ENCODE results near the gene BCL2L12.
"Not testable (repeated sequence)": the region's sequence is repeated elsewhere in the genome, so short reads cannot be mapped to it uniquely, and the experiment has no call there.

Gene BCL2L12, protein sequence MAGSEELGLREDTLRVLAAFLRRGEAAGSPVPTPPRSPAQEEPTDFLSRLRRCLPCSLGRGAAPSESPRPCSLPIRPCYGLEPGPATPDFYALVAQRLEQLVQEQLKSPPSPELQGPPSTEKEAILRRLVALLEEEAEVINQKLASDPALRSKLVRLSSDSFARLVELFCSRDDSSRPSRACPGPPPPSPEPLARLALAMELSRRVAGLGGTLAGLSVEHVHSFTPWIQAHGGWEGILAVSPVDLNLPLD

DNA sequence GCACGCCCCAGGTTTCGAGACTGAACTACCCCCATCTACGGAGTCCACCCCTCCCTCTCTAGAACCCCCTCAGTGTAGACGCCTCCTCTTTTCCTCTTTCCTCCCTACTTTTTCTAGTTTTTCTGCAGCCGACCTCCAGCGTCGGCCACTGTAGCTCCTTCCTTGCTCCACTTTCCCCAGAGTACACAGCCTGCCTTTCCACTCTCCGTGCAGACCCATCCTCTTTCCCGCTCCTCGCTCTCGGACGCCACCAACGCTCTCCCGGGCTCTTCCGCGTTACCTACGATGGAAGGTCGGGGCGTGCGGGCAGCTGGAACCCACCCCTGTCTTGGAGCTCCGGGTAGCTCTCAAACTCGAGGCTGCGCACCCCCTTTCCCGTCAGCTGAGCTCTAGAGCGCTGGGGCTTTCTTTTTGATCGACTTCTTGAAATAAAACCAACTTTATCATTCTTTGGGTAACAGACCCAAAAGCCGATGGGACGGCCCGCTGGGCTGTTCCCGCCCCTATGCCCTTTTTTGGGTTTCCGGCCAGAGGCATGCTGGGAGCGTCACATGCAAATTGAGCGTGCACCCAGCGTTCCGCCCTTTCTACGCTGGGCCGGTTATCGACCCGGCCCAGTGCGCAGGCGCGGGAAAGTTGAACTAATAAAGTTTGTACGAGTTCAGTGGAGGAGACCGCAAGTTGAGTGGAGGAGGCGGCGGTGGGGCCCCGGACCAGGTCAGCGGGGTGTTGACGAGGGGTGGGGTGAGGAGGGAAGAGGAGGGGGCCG lies at the start of gene BCL2L12, which contains the start of gene IRF3:
Gene BCL2L12, plus strand, starts transcription at position 583 of the 769 bp plus-strand sequence. CDS start 760 bp downstream, outside the sequence.
Gene IRF3, minus strand, starts transcription at position 507 of the 769 bp plus-strand sequence. CDS start 1,019 bp downstream, outside the sequence.
- DNase-seq (ENCODE audit: low read depth, low spot score): peak; percentile 92

DNA sequence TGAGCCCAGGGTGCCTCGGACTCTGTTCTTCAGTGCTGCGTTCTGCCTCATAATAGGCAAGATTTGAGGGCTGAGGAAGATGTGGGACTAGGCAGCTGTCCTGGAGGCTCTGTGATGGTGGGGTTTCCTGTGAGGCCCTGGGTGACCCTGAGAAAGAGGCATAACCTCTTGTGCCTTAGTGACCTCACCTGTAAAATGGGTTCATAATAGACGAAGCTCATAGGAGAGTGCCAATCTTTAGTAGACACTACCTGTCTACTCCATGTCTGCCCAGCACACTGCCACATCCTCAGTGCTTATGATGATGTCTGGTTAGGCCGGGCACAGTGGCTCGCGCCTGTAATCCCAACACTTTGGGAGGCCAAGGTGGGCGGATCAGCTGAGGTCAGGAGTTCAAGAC lies 49.2 kb upstream of the BCL2L12 start:
- no peak for DNase-seq (ENCODE audit: low read depth, low spot score)

DNA sequence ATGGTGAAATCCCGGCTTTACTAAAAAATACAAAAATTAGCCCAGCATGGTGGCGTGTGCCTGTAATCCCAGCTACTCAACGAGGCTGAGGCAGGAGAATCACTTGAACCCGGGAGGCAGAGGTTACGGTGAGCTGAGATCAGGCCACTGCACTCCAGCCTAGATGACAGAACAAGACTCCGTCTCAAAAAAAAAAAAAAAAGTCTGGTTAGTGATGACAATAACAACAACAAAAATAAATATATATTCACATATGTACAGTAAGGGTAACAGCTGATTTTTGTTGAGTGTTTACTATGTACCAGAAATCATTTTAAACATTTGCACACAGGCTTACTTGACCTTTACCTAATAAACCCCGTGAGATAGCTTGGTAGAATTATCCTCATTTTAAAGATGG lies 48.8 kb upstream of the BCL2L12 start:
- no peak for DNase-seq (ENCODE audit: low read depth, low spot score)

GRCh38 chr19:49617860-49618259 lies 47.9 kb upstream of the BCL2L12 start:
- DNase-seq (ENCODE audit: low read depth, low spot score): not testable (repeated sequence)

DNA sequence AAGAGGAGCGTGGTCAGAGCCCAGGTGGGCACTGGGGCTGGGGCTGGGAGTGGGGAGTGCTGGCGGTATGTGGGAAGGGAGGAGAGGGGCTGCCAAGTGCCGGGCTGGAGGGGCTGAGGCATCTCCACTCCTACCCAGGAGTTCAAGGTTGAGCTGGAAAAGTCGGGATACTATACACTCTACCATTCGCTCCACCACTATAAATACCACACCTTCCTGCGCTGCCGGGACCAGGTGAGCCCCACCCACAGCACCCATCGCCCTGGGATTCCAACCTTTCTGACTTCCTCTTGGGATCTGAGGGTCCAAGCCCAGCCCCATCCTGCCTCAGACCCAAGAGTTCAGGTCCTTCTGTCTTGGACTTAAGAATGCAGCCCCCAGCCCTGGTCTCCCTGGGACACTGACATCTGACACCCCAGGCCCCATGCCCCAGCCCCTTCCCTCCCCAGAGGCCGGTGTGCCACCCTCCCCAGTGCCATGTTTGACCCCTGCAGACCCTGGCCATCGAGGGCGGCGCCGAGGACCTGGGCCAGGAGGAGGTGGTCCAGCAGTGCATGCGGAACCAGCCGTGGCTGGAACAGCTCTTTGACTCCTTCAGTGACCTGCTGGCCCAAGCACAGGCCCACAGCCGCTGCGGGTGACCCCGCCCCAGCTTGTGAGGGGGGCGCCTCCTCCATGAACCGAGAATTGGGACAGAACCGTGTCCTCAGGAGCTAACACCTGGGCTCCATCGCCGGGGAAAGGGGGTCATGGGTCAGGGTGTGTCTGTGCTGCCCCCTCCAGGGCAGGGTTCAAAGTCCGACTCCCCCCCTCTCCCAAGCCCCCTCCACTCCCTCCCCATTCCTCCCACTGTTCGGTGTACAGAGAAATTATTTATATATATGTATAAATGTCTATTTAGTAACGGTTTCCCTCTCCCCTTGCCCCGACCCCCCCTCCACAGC lies 40.5 kb upstream of the BCL2L12 start:
- no peak for DNase-seq (ENCODE audit: low read depth, low spot score)

DNA sequence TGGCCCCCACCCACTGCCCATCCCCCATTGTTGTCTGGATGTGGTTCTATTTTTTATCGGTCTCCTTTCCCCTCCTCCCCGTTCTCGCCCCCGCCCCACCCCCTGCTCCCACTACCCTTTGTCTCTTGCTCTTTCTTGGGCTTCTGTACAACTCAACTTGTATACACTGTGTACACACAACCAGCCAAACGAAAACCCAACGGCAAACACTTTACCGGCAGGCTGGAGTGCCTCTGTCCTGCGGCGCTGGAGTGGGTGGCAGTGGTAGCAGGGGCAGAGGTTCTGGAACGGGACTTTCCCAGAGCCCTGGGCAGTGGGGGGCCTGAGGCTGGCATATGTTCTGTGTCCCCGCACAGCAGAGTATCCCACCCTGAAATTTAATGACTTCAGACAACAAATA lies 39.5 kb upstream of the BCL2L12 start:
- DNase-seq (ENCODE audit: low read depth, low spot score): no peak

DNA sequence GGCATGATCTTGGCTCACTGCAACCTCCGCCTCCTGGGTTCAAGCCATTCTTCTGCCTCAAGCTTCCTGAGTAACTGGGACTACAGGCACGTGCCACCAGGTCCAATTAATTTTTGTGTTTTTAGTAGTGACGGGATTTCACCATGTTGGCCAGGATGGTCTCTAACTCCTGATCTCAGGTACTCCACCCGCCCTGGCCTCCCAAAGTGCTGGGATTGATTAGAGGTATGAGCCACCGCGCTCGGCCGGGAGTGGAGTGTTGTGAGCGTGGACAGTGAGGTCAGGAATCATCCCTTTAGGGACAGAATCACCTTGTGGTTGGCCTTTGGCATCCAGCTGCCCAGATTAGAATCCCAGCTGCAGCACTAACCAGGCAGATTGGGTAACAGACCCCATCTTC lies 36.1 kb upstream of the BCL2L12 start:
- DNase-seq (ENCODE audit: low read depth, low spot score): no peak

DNA sequence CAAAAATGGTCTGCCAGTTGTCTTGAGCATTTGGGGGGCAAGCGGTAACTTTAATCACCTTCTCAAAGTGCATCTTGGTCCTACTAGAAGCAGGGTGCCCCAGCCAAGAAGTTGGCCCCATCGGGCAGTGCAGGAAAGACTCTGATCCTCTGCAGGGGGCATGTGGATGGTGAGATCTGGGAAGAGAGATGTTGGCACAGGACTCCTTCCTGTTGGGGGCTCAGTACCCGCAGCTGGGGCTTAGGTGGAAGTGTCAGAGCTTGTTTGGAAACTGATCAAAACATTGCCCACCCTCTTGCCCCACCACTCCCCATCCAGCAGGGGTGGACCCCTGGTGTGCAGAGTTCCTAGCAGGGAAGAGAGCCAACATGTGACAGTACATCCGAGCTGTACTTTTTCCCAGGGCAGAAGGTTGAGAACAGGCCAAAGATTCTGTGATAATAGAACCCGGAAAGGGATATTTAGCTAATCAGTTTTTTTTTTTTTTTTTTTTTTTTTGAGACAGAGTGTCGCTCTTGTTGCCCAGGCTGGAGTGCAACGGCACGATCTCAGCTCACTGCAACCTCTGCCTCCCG lies 34.6 kb upstream of the BCL2L12 start:
- no peak for DNase-seq (ENCODE audit: low read depth, low spot score)

GRCh38 chr19:49631610-49632192 lies 34.0 kb upstream of the BCL2L12 start:
- DNase-seq (ENCODE audit: low read depth, low spot score): no peak

GRCh38 chr19:49632576-49632975 lies 33.2 kb upstream of the BCL2L12 start:
- no peak for DNase-seq (ENCODE audit: low read depth, low spot score)

DNA sequence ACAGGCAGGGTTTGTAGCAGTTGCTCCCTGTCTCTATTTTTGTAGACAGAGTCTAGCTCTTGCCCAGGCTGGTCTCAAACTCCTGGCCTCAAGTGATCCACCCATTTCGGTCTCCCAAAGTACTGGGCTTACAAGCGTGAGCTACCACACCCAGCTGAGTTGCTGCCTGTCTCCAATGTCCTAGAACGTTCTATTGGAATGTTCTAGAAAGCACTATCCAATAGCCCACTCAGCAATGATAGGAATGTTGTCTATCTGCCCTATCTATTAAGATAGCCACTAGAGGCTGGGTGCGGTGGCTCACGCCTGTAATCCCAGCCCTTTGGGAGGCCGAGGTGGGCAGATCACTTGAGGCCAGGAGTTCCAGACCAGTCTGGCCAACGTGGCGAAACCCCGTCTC lies 32.5 kb upstream of the BCL2L12 start:
- not testable (repeated sequence) for DNase-seq (ENCODE audit: low read depth, low spot score)

- no peak for DNase-seq (ENCODE audit: low read depth, low spot score)
Observed at GRCh38 chr19:49635530-49636232, 30.1 kb upstream of the BCL2L12 start.

GRCh38 chr19:49636233-49636932 lies 29.4 kb upstream of the BCL2L12 start:
- DNase-seq (ENCODE audit: low read depth, low spot score): no peak

GRCh38 chr19:49637821-49638738 lies 27.7 kb upstream of the BCL2L12 start:
- no peak for DNase-seq (ENCODE audit: low read depth, low spot score)

- DNase-seq (ENCODE audit: low read depth, low spot score): no peak
Observed at GRCh38 chr19:49639401-49640112, 26.2 kb upstream of the BCL2L12 start.

DNA sequence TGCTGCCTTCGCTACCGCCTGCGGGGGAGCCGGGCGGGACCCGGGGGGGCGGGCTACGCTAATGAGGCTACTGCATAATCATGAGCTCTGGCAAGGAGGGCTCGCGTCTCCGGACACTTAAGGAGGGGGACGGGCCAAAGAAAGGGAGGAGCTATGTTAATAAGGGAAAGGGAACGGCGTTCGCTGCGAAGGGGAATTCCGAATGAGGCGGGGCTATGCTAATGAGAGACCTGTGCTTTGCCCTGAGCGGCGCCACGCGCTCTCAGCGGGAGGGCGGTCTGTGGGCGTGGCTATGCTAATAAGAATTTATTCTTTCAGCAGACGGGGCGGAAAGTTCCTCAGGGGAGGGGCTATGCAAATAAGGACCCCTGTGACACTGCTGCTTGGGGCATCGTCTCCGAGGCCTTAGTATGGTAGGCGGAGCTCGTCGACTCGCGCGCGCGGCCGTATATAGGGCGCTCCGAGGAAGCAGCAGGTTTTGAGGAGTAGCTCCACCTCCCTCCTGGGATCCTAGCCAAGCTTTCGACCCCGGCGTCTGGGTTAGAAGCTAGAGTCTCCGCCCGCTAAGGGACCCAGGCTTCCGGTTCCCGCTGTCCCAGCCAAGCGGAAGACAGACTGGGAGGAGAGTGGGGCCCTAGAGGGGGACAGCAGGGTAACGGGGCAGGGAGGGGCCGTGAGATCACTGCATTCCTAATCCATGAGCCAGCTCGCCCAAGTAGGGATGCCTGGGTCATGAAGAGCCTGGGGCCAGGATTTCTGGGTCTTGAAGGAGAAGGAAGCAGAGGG lies 25.4 kb upstream of the BCL2L12 start, which contains the start of gene RRAS:
Gene RRAS, minus strand, starts transcription at position 31 of the 786 bp plus-strand sequence. CDS start 45 bp downstream, outside the sequence.
- peak; percentile 100 for DNase-seq (ENCODE audit: low read depth, low spot score)

Data from smooth muscle cell of the brain vasculature (primary cell).